ENCODE data around the gene CDYL. TPM values are rescaled to one million over a fixed set of nuclear protein-coding genes. Genes with fewer than 3 reads are reported as not detected.

The CDYL gene
- total RNA-seq, 3 donors from 2014 or later (not counting 1 experiment from before 2014, with no cell fraction given), result 81.3 to 101 (median 83.8) TPM

DNA sequence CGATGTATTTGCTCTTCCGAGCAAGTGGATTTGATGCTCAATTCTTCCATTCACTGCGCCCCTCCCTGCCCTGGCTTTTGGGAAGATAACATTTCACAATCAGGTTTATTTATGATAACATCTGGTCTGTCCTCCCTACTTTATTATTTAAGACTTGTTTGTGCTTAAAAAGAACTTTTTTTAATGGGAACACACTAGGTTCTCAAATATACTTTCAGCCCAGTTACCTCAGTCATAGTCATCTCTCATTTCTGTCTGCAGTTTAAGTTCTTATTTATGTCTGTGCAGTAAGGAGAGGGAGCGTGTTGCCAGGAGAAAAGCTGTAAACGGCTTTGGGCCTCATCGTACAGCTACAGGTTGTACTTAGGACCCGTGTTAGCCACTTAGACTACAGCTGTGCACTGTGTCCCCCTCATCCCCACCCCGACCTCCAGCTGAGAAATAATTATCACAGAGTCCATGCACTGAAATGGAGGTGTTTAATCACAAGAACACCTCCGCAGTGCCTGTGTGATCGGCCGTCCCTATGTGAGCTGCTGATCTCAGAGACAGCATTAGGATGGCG, 128.3 kb downstream of the CDYL start:
- DNase-seq (no peak), ATAC-seq (no peak)
- peaks cover 20% of the 10 kb centered on the region for H3K4me1 ChIP-seq (ENCODE audit: control insufficient read depth, insufficient read depth, low read length)
- Mint-ChIP-seq H3K4me1 (peaks cover 35 to 51% of the 10 kb centered on the region in 2 donors), H3K27ac (no peak overlapping the region), H3K4me3 (no peak overlapping the region), H3K27me3 (ENCODE audit: low read depth in 2 of 2) (no peaks in the 10 kb centered on the region), H3K36me3 (no peaks in the 10 kb centered on the region), H3K9me3 (no peaks in the 10 kb centered on the region)
- no peak overlapping the region for H3K4me3 ChIP-seq (ENCODE audit: low read length)
- TF ChIP-seq, protein P1, sequence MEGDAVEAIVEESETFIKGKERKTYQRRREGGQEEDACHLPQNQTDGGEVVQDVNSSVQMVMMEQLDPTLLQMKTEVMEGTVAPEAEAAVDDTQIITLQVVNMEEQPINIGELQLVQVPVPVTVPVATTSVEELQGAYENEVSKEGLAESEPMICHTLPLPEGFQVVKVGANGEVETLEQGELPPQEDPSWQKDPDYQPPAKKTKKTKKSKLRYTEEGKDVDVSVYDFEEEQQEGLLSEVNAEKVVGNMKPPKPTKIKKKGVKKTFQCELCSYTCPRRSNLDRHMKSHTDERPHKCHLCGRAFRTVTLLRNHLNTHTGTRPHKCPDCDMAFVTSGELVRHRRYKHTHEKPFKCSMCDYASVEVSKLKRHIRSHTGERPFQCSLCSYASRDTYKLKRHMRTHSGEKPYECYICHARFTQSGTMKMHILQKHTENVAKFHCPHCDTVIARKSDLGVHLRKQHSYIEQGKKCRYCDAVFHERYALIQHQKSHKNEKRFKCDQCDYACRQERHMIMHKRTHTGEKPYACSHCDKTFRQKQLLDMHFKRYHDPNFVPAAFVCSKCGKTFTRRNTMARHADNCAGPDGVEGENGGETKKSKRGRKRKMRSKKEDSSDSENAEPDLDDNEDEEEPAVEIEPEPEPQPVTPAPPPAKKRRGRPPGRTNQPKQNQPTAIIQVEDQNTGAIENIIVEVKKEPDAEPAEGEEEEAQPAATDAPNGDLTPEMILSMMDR (IDR thresholded peaks at IDR 0.05), result no peak
- intact Hi-C loops (cut with micrococcal nuclease), result loop anchor here (10.0 kb wide), 1 partner anchor 300 kb away; no protein-coding TSS in a partner anchor
- no peaks in the 10 kb centered on the region for H3K27me3 ChIP-seq (ENCODE audit: control insufficient read depth, insufficient read depth, low read length)
- no peak overlapping the region for H3K27ac ChIP-seq (ENCODE audit: low read length)
- no peaks in the 10 kb centered on the region for H3K9me3 ChIP-seq (ENCODE audit: control insufficient read depth, insufficient read depth, low read length)
- peaks cover 6% of the 10 kb centered on the region for H3K36me3 ChIP-seq (ENCODE audit: control insufficient read depth, insufficient read depth, low read length)
- 96% methylated on average over 12 of the region's 12 CpGs for WGBS (ENCODE audit: insufficient coverage)

GRCh38 chr6:4905826-4906225, 129.6 kb downstream of the CDYL start:
- intact Hi-C loops (cut with micrococcal nuclease), result loop anchor here (2.0 to 10.0 kb wide), 2 partner anchors 37 to 301 kb away; no protein-coding TSS in a partner anchor
- no peak for ATAC-seq
- no peaks in the 10 kb centered on the region for H3K9me3 ChIP-seq (ENCODE audit: control insufficient read depth, insufficient read depth, low read length)
- H3K4me3 ChIP-seq (ENCODE audit: low read length), result no peak overlapping the region
- peaks cover 45 to 58% of the 10 kb centered on the region in 2 donors for H3K4me1 Mint-ChIP-seq
- 73% methylated on average over 2 of the region's 3 CpGs for WGBS (ENCODE audit: insufficient coverage)
- H3K4me1 ChIP-seq (ENCODE audit: control insufficient read depth, insufficient read depth, low read length), result peaks cover 20% of the 10 kb centered on the region
- peaks cover 7% of the 10 kb centered on the region for H3K36me3 Mint-ChIP-seq
- peak overlapping the region; percentile 82 to 90 for H3K27ac Mint-ChIP-seq
- H3K27ac ChIP-seq (ENCODE audit: low read length), result peak overlapping the region; percentile 61
- no peaks in the 10 kb centered on the region for H3K27me3 ChIP-seq (ENCODE audit: control insufficient read depth, insufficient read depth, low read length)
- peak overlapping the region; percentile 87 for H3K4me3 Mint-ChIP-seq
- TF ChIP-seq, protein P1 (IDR thresholded peaks at IDR 0.05), result no peak
- H3K27me3 Mint-ChIP-seq (ENCODE audit: low read depth in 2 of 2), result no peaks in the 10 kb centered on the region
- no peaks in the 10 kb centered on the region for H3K9me3 Mint-ChIP-seq
- peaks cover 6% of the 10 kb centered on the region for H3K36me3 ChIP-seq (ENCODE audit: control insufficient read depth, insufficient read depth, low read length)
- DNase-seq, result no peak

- no peaks in the 10 kb centered on the region for H3K27me3 ChIP-seq (ENCODE audit: control insufficient read depth, insufficient read depth, low read length)
- 27% methylated on average over 11 of the region's 11 CpGs for WGBS (ENCODE audit: insufficient coverage)
- H3K27me3 Mint-ChIP-seq (ENCODE audit: low read depth in 2 of 2), result no peaks in the 10 kb centered on the region
- TF ChIP-seq, protein P1 (IDR thresholded peaks at IDR 0.05), result no peak
- intact Hi-C loops (cut with micrococcal nuclease), result loop anchor here (2.0 to 10.0 kb wide), 2 partner anchors 36 to 302 kb away; no protein-coding TSS in a partner anchor
- peak overlapping the region; percentile 61 for H3K27ac ChIP-seq (ENCODE audit: low read length)
- peak overlapping the region; percentile 82 to 90 for H3K27ac Mint-ChIP-seq
- peak overlapping the region; percentile 13 for H3K4me3 ChIP-seq (ENCODE audit: low read length)
- H3K4me1 ChIP-seq (ENCODE audit: control insufficient read depth, insufficient read depth, low read length), result peaks cover 20% of the 10 kb centered on the region
- H3K4me3 Mint-ChIP-seq, result peak overlapping the region; percentile 87
- DNase-seq, result peak in 1 of 2 donors; percentile 26
- peaks cover 45 to 58% of the 10 kb centered on the region in 2 donors for H3K4me1 Mint-ChIP-seq
- peak; percentile 77 to 86 (median 81) for ATAC-seq
- H3K36me3 Mint-ChIP-seq, result peaks cover 7% of the 10 kb centered on the region
- peaks cover 6% of the 10 kb centered on the region for H3K36me3 ChIP-seq (ENCODE audit: control insufficient read depth, insufficient read depth, low read length)
- no peaks in the 10 kb centered on the region for H3K9me3 Mint-ChIP-seq
- H3K9me3 ChIP-seq (ENCODE audit: control insufficient read depth, insufficient read depth, low read length), result no peaks in the 10 kb centered on the region
Measured at GRCh38 chr6:4906293-4907276, 130.4 kb downstream of the CDYL start.

All from natural killer cell (primary cell).